Measurements from ENCODE around the gene COG3. TPM values are rescaled to one million over a fixed set of nuclear protein-coding genes. Genes with fewer than 3 reads are reported as not detected.

COG3 gene
- total and polyA plus RNA-seq, 2 of the 13 experiments (the other 11 are each of a cell fraction or from before 2014, with no cell fraction given): 37.8 to 47.5 TPM

- TF ChIP-seq, protein P1, sequence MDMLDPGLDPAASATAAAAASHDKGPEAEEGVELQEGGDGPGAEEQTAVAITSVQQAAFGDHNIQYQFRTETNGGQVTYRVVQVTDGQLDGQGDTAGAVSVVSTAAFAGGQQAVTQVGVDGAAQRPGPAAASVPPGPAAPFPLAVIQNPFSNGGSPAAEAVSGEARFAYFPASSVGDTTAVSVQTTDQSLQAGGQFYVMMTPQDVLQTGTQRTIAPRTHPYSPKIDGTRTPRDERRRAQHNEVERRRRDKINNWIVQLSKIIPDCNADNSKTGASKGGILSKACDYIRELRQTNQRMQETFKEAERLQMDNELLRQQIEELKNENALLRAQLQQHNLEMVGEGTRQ (IDR thresholded peaks at IDR 0.05; ENCODE audit: low read depth, low read length): no peak
- TF ChIP-seq, protein P1 (CRISPR knock-in tag; IDR thresholded peaks at IDR 0.05; ENCODE audit: borderline replicate concordance): peak; percentile 27; the same call in 1 of the 2 replicates
- TF ChIP-seq ZNF337 (CRISPR knock-in tag; IDR thresholded peaks at IDR 0.05; ENCODE audit: borderline replicate concordance, low read depth) (no peak), MED1 (CRISPR knock-in tag; IDR thresholded peaks at IDR 0.05) (peak; percentile 70), DNMT3B (CRISPR knock-in tag; conservative IDR thresholded peaks at IDR 0.05) (no peak), ZNF792 (CRISPR knock-in tag; IDR thresholded peaks at IDR 0.05) (no peak), IRF9 (CRISPR knock-in tag; IDR thresholded peaks at IDR 0.05; ENCODE audit: borderline replicate concordance) (peak; percentile 80; the same call in 1 of the 2 replicates), TRIM22 (IDR thresholded peaks at IDR 0.05) (no peak), ZNF33A (CRISPR knock-in tag; IDR thresholded peaks at IDR 0.05; ENCODE audit: borderline replicate concordance) (0 out of 2 replicates have a peak, but pooled peaks have one; percentile 89), ZFP91 (CRISPR knock-in tag; IDR thresholded peaks at IDR 0.05; ENCODE audit: borderline replicate concordance) (peak; percentile 90), MAFF (IDR thresholded peaks at IDR 0.05; ENCODE audit: low read depth, low read length) (0 out of 2 replicates have a peak, but pooled peaks have one; percentile 25), ZBTB2 (CRISPR knock-in tag; IDR thresholded peaks at IDR 0.05; ENCODE audit: low read depth) (peak; percentile 100), ZNF782 (CRISPR knock-in tag; IDR thresholded peaks at IDR 0.05; ENCODE audit: borderline replicate concordance) (no peak), MTA1 (CRISPR knock-in tag; IDR thresholded peaks at IDR 0.05; ENCODE audit: borderline replicate concordance) (0 out of 2 replicates have a peak, but pooled peaks have one; percentile 23), POGZ (CRISPR knock-in tag; IDR thresholded peaks at IDR 0.05) (peak; percentile 65), IKZF1 (IDR thresholded peaks at IDR 0.05) (no peak), NBN (conservative IDR thresholded peaks at IDR 0.05) (no peak), ZBTB7A (CRISPR knock-in tag; IDR thresholded peaks at IDR 0.05) (no peak), RFX3 (CRISPR knock-in tag; IDR thresholded peaks at IDR 0.05) (no peak), ZNF841 (CRISPR knock-in tag; IDR thresholded peaks at IDR 0.05; ENCODE audit: borderline replicate concordance) (no peak), ZSCAN30 (CRISPR knock-in tag; IDR thresholded peaks at IDR 0.05) (no peak)
- TF ChIP-seq, protein P2, sequence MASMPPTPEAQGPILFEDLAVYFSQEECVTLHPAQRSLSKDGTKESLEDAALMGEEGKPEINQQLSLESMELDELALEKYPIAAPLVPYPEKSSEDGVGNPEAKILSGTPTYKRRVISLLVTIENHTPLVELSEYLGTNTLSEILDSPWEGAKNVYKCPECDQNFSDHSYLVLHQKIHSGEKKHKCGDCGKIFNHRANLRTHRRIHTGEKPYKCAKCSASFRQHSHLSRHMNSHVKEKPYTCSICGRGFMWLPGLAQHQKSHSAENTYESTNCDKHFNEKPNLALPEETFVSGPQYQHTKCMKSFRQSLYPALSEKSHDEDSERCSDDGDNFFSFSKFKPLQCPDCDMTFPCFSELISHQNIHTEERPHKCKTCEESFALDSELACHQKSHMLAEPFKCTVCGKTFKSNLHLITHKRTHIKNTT (CRISPR knock-in tag; IDR thresholded peaks at IDR 0.05): no peak
Observed at GRCh38 chr13:45464687-45465453, at the start of gene COG3 (continued).
